GM12874 (cell line): Measurements from ENCODE around the gene CYP27B1.

ENCODE experiments used
- TF ChIP-seq, protein P1 (sequence below): IDR thresholded peaks from 2 replicates; pipeline ENCODE4 v1.5.1; 2011; ENCODE audit warnings: low read depth, mild to moderate bottlenecking, control low read depth, low read length, moderate library complexity; ENCODE audit not compliant: insufficient read depth

The CYP27B1 gene

DNA sequence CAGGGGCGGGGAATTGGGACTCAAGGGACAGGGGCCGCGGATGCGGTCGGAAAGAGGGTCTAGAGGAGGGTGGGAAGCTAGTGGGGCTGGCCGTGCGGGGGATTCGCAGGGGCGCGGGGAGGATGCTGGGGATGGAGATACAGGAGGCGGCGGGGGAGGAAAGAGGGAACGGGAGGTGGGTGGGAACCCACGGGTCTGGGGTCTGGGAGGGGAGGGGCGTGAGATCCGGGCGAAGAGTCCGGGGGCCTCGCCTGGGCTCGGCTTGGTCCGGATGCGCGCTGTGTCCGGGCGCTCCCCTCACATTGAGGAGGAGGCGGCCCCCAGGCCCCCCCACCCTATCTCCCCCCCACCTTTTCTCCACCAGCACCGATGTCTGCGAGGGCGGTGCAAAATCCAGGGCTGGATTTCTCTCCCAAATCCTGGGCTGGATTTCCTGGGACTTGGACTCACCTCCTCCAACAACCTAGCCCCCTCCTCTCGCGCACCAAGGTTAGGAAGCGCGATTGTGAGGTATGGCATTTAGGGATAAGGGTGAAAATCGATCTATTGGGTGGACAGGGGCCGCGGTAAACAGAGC is 28.1 kb downstream of the CYP27B1 start, which contains the start of gene AGAP2:
TSS of gene AGAP2 (minus strand) at position 82 of the 577 bp plus-strand sequence. CDS start 496 bp downstream, outside the sequence.
- TF ChIP-seq, protein P1, sequence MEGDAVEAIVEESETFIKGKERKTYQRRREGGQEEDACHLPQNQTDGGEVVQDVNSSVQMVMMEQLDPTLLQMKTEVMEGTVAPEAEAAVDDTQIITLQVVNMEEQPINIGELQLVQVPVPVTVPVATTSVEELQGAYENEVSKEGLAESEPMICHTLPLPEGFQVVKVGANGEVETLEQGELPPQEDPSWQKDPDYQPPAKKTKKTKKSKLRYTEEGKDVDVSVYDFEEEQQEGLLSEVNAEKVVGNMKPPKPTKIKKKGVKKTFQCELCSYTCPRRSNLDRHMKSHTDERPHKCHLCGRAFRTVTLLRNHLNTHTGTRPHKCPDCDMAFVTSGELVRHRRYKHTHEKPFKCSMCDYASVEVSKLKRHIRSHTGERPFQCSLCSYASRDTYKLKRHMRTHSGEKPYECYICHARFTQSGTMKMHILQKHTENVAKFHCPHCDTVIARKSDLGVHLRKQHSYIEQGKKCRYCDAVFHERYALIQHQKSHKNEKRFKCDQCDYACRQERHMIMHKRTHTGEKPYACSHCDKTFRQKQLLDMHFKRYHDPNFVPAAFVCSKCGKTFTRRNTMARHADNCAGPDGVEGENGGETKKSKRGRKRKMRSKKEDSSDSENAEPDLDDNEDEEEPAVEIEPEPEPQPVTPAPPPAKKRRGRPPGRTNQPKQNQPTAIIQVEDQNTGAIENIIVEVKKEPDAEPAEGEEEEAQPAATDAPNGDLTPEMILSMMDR = no peak

DNA sequence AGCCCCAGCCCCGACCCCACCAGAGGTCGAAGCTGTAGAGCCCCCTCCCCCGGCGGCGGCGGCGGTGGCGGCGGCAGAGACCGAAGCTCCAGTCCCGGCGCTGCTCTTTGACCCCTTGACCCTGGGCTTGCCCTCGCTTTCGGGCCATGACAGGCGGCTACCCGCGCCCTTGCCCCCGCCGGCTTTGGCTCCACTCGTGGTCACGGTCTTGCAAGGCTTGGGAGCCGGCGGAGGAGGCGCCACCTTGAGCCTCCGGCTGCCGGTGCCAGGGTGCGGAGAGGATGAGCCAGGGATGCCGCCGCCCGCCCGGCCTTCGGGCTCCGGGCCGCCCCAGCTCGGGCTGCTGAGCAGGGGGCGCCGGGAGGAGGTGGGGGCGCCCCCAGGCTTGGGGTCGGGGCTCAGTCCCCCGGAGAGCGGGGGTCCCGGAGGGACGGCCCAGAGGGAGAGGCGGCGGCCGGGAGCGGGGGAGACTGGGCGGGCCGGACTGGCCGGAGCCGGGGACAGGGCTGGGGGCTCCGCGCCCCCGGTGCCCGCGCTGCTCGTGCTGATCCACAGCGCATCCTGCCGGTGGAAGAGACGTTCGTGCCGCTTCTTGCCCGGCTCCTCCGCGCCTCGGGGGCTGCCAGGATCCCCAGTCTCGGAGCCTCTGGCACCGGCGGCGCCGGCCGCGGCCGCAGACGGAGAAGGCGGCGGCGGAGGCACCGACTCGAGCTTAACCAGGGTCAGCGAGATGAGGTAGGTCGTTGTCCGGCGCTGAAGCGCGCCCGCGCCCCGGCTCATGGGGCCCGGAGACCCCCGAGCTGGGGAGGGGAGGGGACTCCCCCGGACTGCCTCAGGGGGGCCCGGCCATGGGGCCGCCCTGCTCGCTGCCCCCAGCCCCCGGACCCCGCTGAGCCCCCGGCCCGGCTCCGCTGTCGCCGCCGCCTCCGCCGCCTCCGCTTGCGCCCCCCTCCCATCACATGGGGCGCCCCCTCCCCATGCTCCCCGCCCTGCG is 29.1 kb downstream of the CYP27B1 start:
- TF ChIP-seq, protein P1 = no peak

DNA sequence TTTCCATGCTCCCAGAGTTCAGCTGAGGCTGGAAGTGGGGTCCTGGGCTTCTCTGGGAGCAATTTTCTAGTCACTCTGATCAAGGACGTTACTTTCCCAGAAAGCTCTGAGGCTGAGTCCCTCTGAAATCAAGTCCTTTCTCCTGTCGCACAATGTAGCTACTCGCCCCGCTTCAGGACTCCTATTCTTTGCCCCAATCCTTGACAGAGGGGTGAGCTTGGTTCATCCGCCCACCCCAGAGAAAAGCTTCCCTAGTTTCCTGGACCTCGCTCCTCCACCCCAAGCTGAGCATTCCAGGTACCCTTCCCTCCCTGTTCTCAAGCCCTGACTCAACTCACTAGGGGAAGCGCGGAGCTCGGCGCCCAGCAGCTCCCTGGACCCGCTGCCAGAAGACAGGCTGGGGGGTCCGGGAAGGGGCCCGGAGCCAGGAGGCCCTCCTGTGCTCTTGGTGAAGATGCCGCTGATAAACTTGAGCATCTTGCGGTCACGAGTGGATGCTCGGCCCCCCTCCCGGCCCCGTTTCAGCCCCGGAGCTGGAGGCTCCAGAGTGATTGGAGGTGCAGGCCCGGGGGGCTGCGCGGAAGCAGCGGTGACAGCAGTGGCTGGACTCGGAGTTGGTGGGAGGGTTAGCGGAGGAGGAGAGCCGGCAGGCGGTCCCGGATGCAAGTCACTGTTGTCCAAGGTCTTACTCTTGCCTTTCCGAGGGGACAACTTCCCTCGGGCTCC is 30.0 kb downstream of the CYP27B1 start:
- TF ChIP-seq, protein P1 = no peak

DNA sequence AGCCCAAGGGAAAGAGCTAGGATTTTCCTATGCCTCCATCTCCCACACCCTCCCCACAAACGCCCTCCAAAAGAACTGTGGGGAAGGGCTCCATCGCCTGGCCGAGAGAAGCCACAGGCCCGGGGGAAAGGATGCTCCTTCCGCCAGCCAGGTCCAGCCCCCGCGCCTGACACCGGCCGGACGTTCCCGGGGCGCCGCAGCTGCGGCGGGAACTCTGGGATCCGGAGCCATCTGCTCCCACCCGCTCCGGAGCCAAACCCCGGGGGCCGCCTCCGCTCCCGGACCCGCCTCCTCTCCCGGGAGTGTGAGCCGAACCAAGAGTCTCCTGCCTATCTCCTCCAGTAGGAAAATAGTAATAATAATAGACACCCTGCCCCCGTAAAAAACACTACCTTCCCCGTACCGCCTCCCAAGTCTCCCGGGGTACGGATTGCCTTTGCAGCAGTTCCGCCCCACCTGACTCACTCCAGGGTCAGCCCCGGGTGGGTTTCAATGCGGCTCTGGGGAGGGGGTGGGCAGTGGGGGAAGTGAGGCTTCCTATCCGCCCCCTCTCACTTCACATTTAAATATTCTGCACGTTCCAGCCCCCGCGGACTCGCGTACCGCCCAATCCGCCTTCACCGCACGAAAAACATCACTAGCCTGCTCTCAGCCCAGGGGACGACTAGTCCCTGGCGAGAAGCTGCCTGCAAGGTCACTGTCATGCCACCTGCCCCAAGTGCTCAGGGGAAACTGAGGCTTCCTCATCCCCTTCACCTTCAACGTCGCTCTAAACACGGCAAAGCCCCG is 30.7 kb downstream of the CYP27B1 start:
- TF ChIP-seq, protein P1 = no peak

DNA sequence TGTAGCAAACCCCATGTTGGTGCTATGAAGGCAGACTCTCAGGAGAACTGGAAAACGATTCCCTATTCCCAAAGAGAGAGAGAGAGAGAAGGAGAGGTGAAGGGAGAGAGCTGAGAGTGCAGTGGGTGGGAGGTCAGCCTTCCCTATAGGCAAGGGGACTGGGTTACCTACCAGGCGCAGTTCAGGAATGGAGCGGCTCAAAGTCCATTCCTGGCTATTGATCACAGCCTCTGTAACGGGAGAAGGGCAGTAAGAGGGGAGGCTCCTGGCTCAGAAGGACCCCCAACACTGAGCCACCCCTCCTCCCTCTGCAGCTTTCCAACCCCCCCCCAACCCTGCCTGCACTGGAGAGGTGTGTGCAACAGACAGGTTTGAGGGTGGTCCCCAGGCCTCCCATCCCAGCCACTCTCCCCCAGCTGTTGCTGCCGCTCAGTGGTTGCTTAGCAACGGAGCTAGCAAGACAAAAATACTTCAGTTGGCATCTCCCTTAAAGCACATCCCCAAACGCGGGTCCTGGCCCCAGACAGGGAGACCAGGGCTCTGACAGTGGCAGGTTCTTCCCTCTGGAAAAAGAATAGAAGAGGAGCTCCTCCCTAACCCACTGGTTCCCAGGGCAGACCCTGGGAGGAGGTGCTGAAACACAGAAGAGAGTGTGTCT is 31.6 kb downstream of the CYP27B1 start:
- TF ChIP-seq, protein P1 = no peak

DNA sequence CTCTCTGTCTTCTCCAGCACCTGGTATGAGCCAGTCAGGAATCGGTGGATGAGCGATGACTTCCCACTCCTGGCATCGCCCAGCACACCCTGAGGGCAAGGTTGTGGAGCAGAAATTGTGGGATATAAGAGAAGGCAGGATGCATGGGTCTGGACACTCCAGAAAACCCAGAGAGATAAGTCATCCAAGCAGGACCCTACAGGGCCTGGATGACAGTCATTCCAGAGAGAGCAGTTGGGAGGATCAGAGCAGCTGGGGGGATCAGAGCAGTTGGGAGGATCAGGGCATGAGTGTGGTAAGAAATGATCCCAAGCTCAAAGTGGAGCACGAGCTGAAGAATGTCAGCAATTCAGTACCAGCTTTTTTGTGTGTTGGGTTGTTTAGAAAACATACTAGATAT is 32.3 kb downstream of the CYP27B1 start:
- TF ChIP-seq, protein P1 = no peak
